C4-2B (cell line): ENCODE measurements around the gene FBXW9.

ENCODE experiments used
- H3K27ac ChIP-seq: fragments of 450-650 bp; 2 replicates; pipeline ENCODE4 v1.5.1; 2017
- ZFX ChIP-seq: fragments of 450-650 bp; IDR thresholded peaks from 2 replicates; pipeline ENCODE4 v1.6.1; 2017
- TF ChIP-seq, protein P1 (sequence below): fragments of 450-650 bp; conservative IDR thresholded peaks from 2 replicates; pipeline ENCODE4 v1.5.1; 2017; ENCODE audit warnings: mild to moderate bottlenecking

The FBXW9 gene

DNA sequence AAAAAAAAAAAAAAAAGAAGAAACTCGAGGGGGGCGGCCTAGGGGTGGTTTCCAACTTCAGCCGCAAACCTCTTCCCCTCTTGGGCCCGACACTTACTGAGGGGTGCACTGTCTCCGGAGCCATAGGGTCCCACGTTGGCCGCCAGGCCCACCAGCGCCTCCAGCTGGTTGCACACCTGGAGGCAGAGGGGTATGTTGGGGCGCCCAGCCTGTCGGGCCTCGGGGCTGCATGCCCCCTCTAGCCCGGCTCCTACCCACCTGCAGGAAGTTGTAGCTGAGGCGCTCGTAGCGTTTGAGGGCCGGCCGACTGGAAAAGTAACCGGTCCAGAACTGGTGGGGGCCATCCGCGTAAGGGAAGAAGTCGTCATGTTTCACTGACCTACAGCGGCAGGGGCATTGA, 38.5 kb downstream of the FBXW9 start:
- TF ChIP-seq, protein P1, sequence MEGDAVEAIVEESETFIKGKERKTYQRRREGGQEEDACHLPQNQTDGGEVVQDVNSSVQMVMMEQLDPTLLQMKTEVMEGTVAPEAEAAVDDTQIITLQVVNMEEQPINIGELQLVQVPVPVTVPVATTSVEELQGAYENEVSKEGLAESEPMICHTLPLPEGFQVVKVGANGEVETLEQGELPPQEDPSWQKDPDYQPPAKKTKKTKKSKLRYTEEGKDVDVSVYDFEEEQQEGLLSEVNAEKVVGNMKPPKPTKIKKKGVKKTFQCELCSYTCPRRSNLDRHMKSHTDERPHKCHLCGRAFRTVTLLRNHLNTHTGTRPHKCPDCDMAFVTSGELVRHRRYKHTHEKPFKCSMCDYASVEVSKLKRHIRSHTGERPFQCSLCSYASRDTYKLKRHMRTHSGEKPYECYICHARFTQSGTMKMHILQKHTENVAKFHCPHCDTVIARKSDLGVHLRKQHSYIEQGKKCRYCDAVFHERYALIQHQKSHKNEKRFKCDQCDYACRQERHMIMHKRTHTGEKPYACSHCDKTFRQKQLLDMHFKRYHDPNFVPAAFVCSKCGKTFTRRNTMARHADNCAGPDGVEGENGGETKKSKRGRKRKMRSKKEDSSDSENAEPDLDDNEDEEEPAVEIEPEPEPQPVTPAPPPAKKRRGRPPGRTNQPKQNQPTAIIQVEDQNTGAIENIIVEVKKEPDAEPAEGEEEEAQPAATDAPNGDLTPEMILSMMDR: no peak
- TF ChIP-seq ZFX: no peak

GRCh38 chr19:12656899-12657571, 39.4 kb downstream of the FBXW9 start:
- no peak overlapping the region for H3K27ac ChIP-seq
- TF ChIP-seq, protein P1: no peak
- TF ChIP-seq ZFX: no peak

More for the DNA sequence above, 38.5 kb downstream of the FBXW9 start:
- no peak overlapping the region for H3K27ac ChIP-seq

DNA sequence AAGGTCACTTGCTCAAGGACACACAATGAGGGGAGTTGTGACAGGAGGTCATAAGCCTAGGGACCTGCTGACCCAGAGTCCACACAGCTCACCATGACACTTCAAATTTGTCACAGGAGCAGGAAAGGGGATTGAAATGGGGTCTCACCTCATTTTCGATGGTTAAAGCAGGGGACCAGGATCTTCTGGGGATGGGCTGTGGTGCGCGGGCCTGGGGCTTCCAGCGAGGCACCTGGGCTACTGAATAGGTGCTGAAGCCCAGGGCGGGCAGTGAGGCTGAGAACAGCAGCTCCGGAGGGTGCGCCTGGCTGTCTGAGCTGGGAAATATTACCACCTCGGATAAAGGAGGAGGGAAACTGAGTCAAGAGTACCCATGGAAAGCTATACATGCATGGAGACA, 40.9 kb downstream of the FBXW9 start:
- TF ChIP-seq, protein P1: no peak
- TF ChIP-seq ZFX: no peak
- no peak overlapping the region for H3K27ac ChIP-seq

- no peak for TF ChIP-seq ZFX
- TF ChIP-seq, protein P1: no peak
- no peak overlapping the region for H3K27ac ChIP-seq
Observed at GRCh38 chr19:12652219-12652618, 44.2 kb downstream of the FBXW9 start.

- TF ChIP-seq, protein P1: no peak
- no peak for TF ChIP-seq ZFX
- no peak overlapping the region for H3K27ac ChIP-seq
Observed at GRCh38 chr19:12649941-12650340, 46.5 kb downstream of the FBXW9 start.

DNA sequence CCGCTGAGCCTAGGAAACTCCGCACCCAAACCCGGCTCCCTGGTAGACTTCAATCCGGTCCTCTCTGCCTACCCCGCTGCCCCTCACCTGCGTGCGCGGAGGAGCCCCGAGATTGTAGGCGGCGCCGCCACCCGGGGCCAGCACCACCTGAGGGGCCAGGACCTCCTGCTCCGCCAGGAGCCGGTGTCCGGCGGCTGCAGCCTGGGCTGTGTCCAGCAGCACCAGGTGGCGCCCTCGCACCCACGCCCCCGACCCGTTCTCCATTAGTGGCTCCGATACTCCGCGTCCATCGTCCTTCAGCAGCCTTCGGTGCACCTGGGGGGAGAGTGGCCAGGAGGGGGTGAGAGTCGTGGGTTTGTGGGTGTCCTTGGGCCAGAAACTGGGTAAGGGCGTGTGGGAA, 48.3 kb downstream of the FBXW9 start:
- no peak overlapping the region for H3K27ac ChIP-seq
- TF ChIP-seq, protein P1: no peak
- TF ChIP-seq ZFX: no peak

DNA sequence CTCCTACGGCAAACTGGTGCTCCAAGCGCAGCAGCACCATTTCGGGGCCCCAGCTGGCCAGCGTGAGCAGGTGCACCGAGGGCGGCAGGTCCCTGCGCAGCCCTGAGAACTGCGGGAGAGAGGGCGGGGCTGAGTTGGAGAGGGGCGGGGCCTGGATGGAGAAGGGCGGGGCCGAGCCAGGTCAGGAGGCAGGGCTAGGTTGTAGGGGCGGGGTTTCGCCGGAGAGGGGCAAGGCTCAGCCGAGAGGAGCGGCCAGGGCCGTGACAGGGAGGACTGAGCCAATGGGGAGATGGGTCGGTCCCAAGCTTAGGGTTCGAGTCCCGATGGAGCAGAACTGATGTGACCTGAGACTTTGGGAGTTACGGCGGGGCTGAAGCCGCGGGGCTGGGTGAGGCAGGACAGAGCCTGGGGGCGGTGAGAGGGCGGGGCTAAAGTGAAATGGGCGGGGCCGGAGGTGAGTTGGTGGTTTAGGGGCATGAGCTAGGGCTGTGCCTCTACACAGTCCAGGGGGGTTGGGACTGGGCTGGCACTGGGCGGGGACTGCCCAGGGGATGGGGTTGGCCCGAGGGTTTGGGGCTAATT, 48.9 kb downstream of the FBXW9 start:
- H3K27ac ChIP-seq: no peak overlapping the region

More for the DNA sequence above, 48.9 kb downstream of the FBXW9 start:
- TF ChIP-seq, protein P1: no peak
